ENCODE measurements around the gene SPATS2L.

The SPATS2L gene

DNA sequence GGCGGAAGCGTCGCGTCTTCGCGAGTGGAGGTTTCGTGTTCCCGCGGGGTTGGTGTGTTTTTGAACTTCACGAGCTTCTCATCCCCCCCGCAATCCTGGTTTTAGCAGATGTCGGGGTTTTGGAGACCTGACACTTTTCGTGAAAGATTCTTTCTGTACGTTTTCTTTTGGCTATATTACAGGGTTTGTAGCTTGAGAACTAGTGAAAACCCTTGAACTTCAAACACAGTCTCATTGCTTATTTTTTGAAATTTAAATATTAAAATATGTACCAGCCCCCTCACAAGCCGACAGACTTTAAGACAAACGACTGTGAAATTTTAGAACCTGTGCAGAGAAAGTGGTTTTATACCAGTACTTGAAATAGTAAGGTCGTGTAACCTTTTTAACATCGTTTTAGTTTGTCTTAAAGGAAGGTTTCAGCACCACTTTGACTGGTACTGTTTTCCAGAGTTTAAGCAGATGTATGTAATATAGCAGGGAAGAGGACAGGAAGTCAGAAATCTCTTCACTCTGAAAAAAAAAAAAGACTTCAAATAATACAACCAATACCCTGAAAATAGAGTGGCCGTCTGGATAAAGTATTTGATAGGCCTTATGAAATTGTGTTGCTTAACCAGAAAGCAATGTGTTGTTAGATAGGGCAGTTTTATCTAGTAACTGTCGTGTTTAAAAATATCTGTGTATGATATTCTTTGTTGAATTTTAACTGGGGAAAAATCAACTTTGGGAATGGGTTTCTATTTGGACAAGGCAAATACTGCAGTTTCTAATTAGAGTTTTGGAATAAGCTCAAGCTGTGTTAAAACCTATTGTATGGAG is 1.4 kb downstream of the SPATS2L start:
- no peak for DNase-seq (ENCODE audit: low read depth)
- TF ChIP-seq, protein P1, sequence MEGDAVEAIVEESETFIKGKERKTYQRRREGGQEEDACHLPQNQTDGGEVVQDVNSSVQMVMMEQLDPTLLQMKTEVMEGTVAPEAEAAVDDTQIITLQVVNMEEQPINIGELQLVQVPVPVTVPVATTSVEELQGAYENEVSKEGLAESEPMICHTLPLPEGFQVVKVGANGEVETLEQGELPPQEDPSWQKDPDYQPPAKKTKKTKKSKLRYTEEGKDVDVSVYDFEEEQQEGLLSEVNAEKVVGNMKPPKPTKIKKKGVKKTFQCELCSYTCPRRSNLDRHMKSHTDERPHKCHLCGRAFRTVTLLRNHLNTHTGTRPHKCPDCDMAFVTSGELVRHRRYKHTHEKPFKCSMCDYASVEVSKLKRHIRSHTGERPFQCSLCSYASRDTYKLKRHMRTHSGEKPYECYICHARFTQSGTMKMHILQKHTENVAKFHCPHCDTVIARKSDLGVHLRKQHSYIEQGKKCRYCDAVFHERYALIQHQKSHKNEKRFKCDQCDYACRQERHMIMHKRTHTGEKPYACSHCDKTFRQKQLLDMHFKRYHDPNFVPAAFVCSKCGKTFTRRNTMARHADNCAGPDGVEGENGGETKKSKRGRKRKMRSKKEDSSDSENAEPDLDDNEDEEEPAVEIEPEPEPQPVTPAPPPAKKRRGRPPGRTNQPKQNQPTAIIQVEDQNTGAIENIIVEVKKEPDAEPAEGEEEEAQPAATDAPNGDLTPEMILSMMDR (IDR thresholded peaks at IDR 0.05; ENCODE audit: low read depth, low read length, missing control alignments) = no peak
- in situ Hi-C loops (cut with HindIII; ENCODE audit: low sequenced_read_pairs) = no loop called here

DNA sequence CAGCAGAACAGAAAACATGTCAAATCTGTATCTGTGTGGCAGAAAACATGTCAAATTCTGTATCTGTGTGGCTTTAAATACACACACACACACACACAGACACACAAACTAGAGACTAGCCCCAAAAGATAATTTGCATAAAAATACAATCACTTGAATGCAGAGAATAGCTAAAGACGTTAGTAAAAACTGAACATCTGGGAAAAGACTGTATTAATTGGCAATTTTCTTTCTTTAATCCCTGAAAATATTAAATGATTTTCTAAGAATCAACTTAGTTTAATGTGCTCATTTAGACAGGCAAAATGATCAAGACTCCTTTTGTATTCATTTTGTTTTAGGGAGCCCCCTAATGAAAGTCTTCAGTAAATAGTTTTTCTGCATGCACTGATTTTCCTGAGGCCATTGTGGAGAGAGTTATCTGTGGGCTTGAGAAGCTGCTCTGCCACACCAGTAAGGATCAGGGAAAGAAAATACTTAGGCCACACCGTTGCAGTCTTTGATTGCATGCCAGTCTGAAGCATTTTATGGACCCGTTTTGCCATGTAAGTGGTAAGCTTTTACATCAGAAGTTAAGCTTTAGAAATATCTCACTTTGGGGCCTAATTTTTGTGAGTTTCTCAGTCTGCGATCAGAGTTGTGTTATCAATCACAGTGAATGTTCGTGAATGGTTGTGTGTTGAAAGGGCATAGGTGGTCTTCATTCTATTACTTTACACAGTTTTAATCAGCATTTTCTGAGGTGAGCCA is 2.2 kb downstream of the SPATS2L start:
- TF ChIP-seq, protein P1 (IDR thresholded peaks at IDR 0.05; ENCODE audit: low read depth, low read length, missing control alignments) = peak; percentile 30
- no peak for DNase-seq (ENCODE audit: low read depth)
- H3K4me3 ChIP-seq (ENCODE audit: low read depth, low read length) = peak overlapping the region; percentile 72
- in situ Hi-C loops (cut with HindIII; ENCODE audit: low sequenced_read_pairs) = no loop called here

More for the DNA sequence above, 1.4 kb downstream of the SPATS2L start:
- H3K4me3 ChIP-seq (ENCODE audit: low read depth, low read length) = peak overlapping the region; percentile 72

DNA sequence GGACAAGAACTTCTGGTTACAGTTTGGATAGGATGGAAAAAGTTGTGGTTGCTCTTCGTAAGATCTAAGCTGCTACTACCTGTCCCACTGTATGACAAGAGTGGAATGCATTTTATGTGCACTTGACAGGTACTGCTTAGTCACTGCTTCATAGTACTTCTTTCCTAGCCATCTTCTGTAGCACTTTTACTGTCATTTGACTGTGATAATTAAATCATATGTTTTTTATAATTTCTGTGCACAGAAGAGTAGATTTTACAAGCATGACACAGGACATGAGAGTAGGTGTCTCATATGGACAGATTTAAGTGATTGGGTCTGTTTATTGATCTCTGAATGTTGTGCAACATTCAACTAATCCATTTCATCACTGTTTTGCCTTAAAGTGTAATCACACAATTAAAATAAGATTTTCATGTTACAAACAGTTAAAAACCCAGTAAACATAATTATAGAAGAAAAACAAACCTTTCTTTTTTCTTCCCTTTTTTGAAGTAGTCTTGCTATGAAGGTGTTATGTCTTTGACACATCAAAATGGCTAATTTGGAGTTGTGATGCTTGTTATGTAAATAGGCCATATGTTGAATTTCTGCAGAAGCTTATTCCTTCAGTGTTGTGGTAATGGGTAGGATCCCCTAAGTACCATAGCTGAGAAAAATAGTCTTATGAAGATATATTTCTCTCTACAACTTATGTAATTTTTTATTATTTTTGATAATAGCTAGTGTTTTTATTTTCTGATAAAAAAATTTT is 3.0 kb downstream of the SPATS2L start:
- in situ Hi-C loops (cut with HindIII; ENCODE audit: low sequenced_read_pairs) = no loop called here
- H3K4me3 ChIP-seq (ENCODE audit: low read depth, low read length) = peak overlapping the region; percentile 72
- TF ChIP-seq, protein P1 (IDR thresholded peaks at IDR 0.05; ENCODE audit: low read depth, low read length, missing control alignments) = no peak
- no peak for DNase-seq (ENCODE audit: low read depth)

DNA sequence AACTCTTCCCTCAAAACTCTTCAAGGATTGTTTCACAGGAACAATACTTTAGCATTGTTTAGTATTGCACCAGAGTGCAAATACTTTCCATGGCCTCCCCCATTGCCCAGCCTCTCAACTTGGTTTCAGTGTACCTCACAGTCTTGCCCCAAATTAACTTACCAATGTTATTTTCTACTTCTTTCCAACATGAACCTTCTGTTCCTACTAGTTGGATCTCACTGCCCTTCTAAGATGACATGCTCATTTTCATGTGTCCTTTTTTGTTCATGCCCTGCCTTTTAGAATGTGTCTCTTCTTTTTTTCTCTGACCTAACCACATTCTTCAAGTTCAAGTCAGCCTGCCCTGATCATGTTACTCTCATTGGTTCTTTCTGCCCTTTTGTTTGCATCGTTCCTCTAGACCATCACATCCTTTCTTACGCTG is 4.1 kb downstream of the SPATS2L start:
- TF ChIP-seq, protein P1 (IDR thresholded peaks at IDR 0.05; ENCODE audit: low read depth, low read length, missing control alignments) = no peak
- in situ Hi-C loops (cut with HindIII; ENCODE audit: low sequenced_read_pairs) = no loop called here
- no peak for DNase-seq (ENCODE audit: low read depth)
- no peak overlapping the region for H3K4me3 ChIP-seq (ENCODE audit: low read depth, low read length)

DNA sequence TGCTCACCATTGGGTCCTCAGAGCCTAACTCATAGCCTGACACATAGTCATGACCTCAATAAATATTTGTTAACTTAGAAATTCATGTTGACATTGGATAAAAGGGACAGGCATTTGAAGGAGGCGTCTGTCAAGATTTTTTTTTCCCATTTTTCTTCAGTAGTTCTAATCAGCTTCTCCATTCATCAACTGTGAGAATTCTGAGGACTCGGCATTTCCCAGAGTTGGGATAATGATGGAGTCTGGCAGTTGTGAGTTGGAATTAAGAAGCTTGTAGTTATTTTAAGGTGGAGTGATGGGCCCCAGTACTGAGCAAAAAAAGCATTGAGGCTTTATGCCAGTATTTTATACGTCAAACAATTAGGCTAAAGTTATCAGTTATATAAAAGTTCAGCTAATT is 4.6 kb downstream of the SPATS2L start:
- no peak overlapping the region for H3K4me3 ChIP-seq (ENCODE audit: low read depth, low read length)
- in situ Hi-C loops (cut with HindIII; ENCODE audit: low sequenced_read_pairs) = no loop called here
- DNase-seq (ENCODE audit: low read depth) = no peak
- TF ChIP-seq, protein P1 (IDR thresholded peaks at IDR 0.05; ENCODE audit: low read depth, low read length, missing control alignments) = no peak

DNA sequence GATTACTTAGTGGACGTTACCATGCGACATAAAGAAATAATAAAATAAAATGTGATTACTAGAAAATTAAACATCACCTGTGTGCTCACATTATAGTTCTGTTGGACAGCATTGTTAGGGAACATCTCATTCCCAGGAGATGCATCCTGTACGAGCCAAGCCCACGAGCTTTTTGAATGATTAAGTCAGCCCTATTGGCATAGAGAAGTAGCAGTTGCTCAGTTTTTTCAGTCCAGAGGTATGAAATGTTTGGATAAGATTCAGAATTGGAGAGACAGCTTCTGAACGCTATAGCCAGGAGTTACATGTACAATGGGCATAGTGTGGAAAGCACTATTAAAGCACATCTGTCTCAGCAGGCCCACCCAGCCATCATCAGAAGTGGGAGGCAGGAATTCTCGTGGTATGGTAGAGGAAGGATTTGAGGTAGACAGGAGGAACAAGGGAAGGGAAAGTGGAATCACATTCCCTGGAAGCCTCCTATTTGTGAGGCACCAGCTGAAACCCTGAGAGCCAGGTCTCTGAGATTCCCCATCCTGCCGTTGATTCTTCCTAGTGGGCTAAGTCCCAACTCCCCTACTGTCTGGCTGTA is 8.6 kb downstream of the SPATS2L start:
- in situ Hi-C loops (cut with HindIII; ENCODE audit: low sequenced_read_pairs) = no loop called here
- no peak for DNase-seq (ENCODE audit: low read depth)
- H3K4me3 ChIP-seq (ENCODE audit: low read depth, low read length) = no peak overlapping the region
- TF ChIP-seq, protein P1 (IDR thresholded peaks at IDR 0.05; ENCODE audit: low read depth, low read length, missing control alignments) = no peak

All from astrocyte of the cerebellum (primary cell).